RWPE1 (cell line): ENCODE results near the gene CORO7.

Source experiments
- CTCF ChIA-PET: fragments of 350-600 bp; sonication (Branson Sonifier 250); formaldehyde crosslinking; extraction: SDS; loops from one replicate; lab custom pipeline; 2021; lab: Yijun Ruan, JAX
- POLR2A ChIA-PET: fragments of 400-600 bp; formaldehyde crosslinking; extraction: SDS; loops from one replicate; lab custom pipeline; 2020; ENCODE audit warnings: antibody characterized with exemption; ENCODE audit not compliant: low non-redundant PET; lab: Yijun Ruan, JAX
- DNase-seq: peaks from one replicate; pipeline ENCODE4 v3.0.0; 2012; ENCODE audit warnings: low spot score
- H3K27ac ChIP-seq: fragments of 450-650 bp; 2 replicates; pipeline ENCODE4 v1.5.1; 2017
- CTCF ChIP-seq: fragments of 450-650 bp; conservative IDR thresholded peaks from 2 replicates; pipeline ENCODE4 v1.5.1; 2017; ENCODE audit warnings: low read depth, mild to moderate bottlenecking

CORO7 gene

GRCh38 chr16:4370570-4371356 lies 45.6 kb downstream of the CORO7 start:
- TF ChIP-seq CTCF = no peak
- peak overlapping the region; percentile 99 for H3K27ac ChIP-seq
- no peak for DNase-seq
- POLR2A ChIA-PET = no interaction called here
- CTCF ChIA-PET = interaction anchor here (1.2 to 2.8 kb wide), 2 partner anchors 11 to 32 kb away, joined by 3 to 13 read pairs; no protein-coding TSS in a partner anchor

GRCh38 chr16:4370151-4370550 lies 46.2 kb downstream of the CORO7 start:
- TF ChIP-seq CTCF = no peak
- CTCF ChIA-PET = interaction anchor here (0.5 to 2.8 kb wide), 3 partner anchors 11 to 32 kb away, joined by 3 to 13 read pairs (median 3); no protein-coding TSS in a partner anchor
- POLR2A ChIA-PET = interaction anchor here (0.6 kb wide), 2 partner anchors 16 to 57 kb away, joined by 3 read pairs; no protein-coding TSS in a partner anchor

GRCh38 chr16:4369007-4369733 lies 47.2 kb downstream of the CORO7 start:
- POLR2A ChIA-PET = interaction anchor here (0.6 kb wide), 1 partner anchor 15 kb away, joined by 3 read pairs; no protein-coding TSS in a partner anchor
- CTCF ChIA-PET = interaction anchor here (0.5 to 2.8 kb wide), 5 partner anchors 10 to 33 kb away, joined by 3 to 13 read pairs (median 5); no protein-coding TSS in a partner anchor
- no peak for TF ChIP-seq CTCF
- peak overlapping the region; percentile 99 for H3K27ac ChIP-seq
- DNase-seq = peak; percentile 83

More at GRCh38 chr16:4370151-4370550, 46.2 kb downstream of the CORO7 start:
- peak overlapping the region; percentile 99 for H3K27ac ChIP-seq
- DNase-seq = no peak

GRCh38 chr16:4367393-4367856 lies 49.0 kb downstream of the CORO7 start:
- POLR2A ChIA-PET = no interaction called here
- peak overlapping the region; percentile 99 for H3K27ac ChIP-seq
- DNase-seq = no peak
- CTCF ChIA-PET = interaction anchor here (1.4 kb wide), 1 partner anchor 35 kb away, joined by 9 read pairs; no protein-coding TSS in a partner anchor
- no peak for TF ChIP-seq CTCF

GRCh38 chr16:4366016-4366415 lies 50.4 kb downstream of the CORO7 start:
- ChIA-PET CTCF (interaction anchor here (1.4 kb wide), 1 partner anchor 37 kb away, joined by 9 read pairs; no protein-coding TSS in a partner anchor), POLR2A (no interaction called here)
- TF ChIP-seq CTCF = no peak
- H3K27ac ChIP-seq = 0 out of 2 replicates have a peak overlapping the region, but pooled peaks have one; percentile 99
- DNase-seq = no peak

GRCh38 chr16:4365615-4366014 lies 50.8 kb downstream of the CORO7 start:
- CTCF ChIA-PET = interaction anchor here (1.0 kb wide), 1 partner anchor 37 kb away, joined by 3 read pairs; no protein-coding TSS in a partner anchor
- DNase-seq = no peak
- TF ChIP-seq CTCF = no peak
- H3K27ac ChIP-seq = peak overlapping the region; percentile 99; the same call in 1 of the 2 replicates
- POLR2A ChIA-PET = no interaction called here
